CD14-positive monocyte (primary cell): ENCODE data around the gene PGM2. TPM values are rescaled to one million over a fixed set of nuclear protein-coding genes. Genes with fewer than 3 reads are reported as not detected.

Experiments used
- DNase-seq, 3 donors: peaks; one replicate each; pipeline ENCODE4 v3.0.0-alpha.2; 2011 to 2022
- H2AFZ ChIP-seq: 2 replicates; pipeline ENCODE4 v1.6.0; 2012; ENCODE audit warnings: mild to moderate bottlenecking, low read depth, low read length, inconsistent platforms; ENCODE audit not compliant: insufficient read depth, poor library complexity, severe bottlenecking
- H3K27ac ChIP-seq, 2 donors: 1 replicate in 1 of 2; 2 replicates in 1 of 2; pipeline ENCODE4 v1.5.1; 2012 to 2013; ENCODE audit warnings: low read length in 2 of 2, control low read depth in 1 of 2, inconsistent platforms in 1 of 2, low read depth in 1 of 2, mild to moderate bottlenecking in 1 of 2
- H3K27me3 ChIP-seq, 2 donors: one replicate each; pipeline versions ENCODE4 v1.6.0 to v1.6.1; 2011 to 2013; ENCODE audit warnings: low read length in 2 of 2; ENCODE audit not compliant: control insufficient read depth in 2 of 2, insufficient read depth in 2 of 2
- H3K36me3 ChIP-seq, 2 donors: replicated peaks in 1 of 2; 1 replicate in 1 of 2; 2 replicates in 1 of 2; pipeline versions ENCODE4 v1.5.1 to v1.6.1; 2012 to 2013; ENCODE audit warnings: low read length in 2 of 2, control low read depth in 1 of 2, inconsistent platforms in 1 of 2, mild to moderate bottlenecking in 1 of 2; ENCODE audit not compliant: insufficient read depth in 2 of 2, control insufficient read depth in 1 of 2
- H3K4me1 ChIP-seq, 2 donors: 1 replicate in 1 of 2; 2 replicates in 1 of 2; pipeline versions ENCODE4 v1.5.1 to v1.6.1; 2012 to 2013; ENCODE audit warnings: low read length in 2 of 2, control low read depth in 1 of 2, inconsistent platforms in 1 of 2, mild to moderate bottlenecking in 1 of 2, moderate library complexity in 1 of 2; ENCODE audit not compliant: insufficient read depth in 2 of 2, control insufficient read depth in 1 of 2
- H3K4me2 ChIP-seq: replicated peaks from 2 replicates; pipeline ENCODE3; 2012; ENCODE audit warnings: low read length, moderate library complexity, mild to moderate bottlenecking; ENCODE audit not compliant: poor library complexity, severe bottlenecking; ENCODE audit errors: extremely low read depth
- H3K4me3 ChIP-seq, 3 experiments: fragments of 200-600 bp in 1 of 3; sonication (generic) in 1 of 3; replicated peaks in 1 of 3; 1 replicate in 2 of 3; 2 replicates in 1 of 3; pipeline ENCODE4 v1.5.1; 2011 to 2013; ENCODE audit warnings: low read length in 3 of 3, mild to moderate bottlenecking in 3 of 3, control low read depth in 2 of 3, low read depth in 2 of 3, inconsistent platforms in 1 of 3, moderate library complexity in 1 of 3
- H3K79me2 ChIP-seq: 2 replicates; pipeline ENCODE4 v1.6.0; 2012; ENCODE audit warnings: mild to moderate bottlenecking, control low read depth, inconsistent platforms, low read length, moderate library complexity; ENCODE audit not compliant: insufficient read depth
- H3K9ac ChIP-seq: 2 replicates; pipeline ENCODE4 v1.6.0; 2017; ENCODE audit warnings: low read length, mild to moderate bottlenecking; ENCODE audit not compliant: insufficient read depth, poor library complexity, severe bottlenecking
- H3K9me3 ChIP-seq, 2 donors: replicated peaks in 1 of 2; 1 replicate in 1 of 2; 2 replicates in 1 of 2; pipeline versions ENCODE4 v1.5.1 to v1.6.1; 2012 to 2013; ENCODE audit warnings: low read length in 2 of 2, control low read depth in 1 of 2; ENCODE audit not compliant: control insufficient read depth in 1 of 2, insufficient read depth in 1 of 2
- H4K20me1 ChIP-seq: 2 replicates; pipeline ENCODE4 v1.6.0; 2012; ENCODE audit warnings: mild to moderate bottlenecking, low read length, control low read depth, moderate library complexity; ENCODE audit not compliant: insufficient read depth
- H3K27ac Mint-ChIP-seq, 7 donors: one replicate each; pipeline ENCODE4 v1.8.0; 2020; ENCODE audit warnings: mild to moderate bottlenecking in 7 of 7, mixed read lengths in 7 of 7, moderate library complexity in 6 of 7, inconsistent platforms in 2 of 7
- H3K27me3 Mint-ChIP-seq, 3 donors: one replicate each; pipeline ENCODE4 v1.8.0; 2021 to 2022; ENCODE audit warnings: low read depth in 3 of 3, mild to moderate bottlenecking in 3 of 3, mixed read lengths in 3 of 3, moderate library complexity in 3 of 3, inconsistent platforms in 1 of 3
- H3K36me3 Mint-ChIP-seq, 2 donors: one replicate each; pipeline ENCODE4 v1.8.0; 2020; ENCODE audit warnings: mixed read lengths in 2 of 2, inconsistent platforms in 1 of 2, mild to moderate bottlenecking in 1 of 2
- H3K4me1 Mint-ChIP-seq: one replicate; pipeline ENCODE4 v1.8.0; 2020; ENCODE audit warnings: mild to moderate bottlenecking, mixed read lengths
- H3K4me3 Mint-ChIP-seq, 2 donors: one replicate each; pipeline ENCODE4 v1.8.0; 2020; ENCODE audit warnings: mild to moderate bottlenecking in 2 of 2, mixed read lengths in 2 of 2, moderate library complexity in 1 of 2
- H3K9me3 Mint-ChIP-seq, 7 donors: one replicate each; pipeline ENCODE4 v1.8.0; 2020 to 2022; ENCODE audit warnings: mixed read lengths in 7 of 7, mild to moderate bottlenecking in 6 of 7, moderate library complexity in 6 of 7, inconsistent platforms in 2 of 7
- WGBS: methylation state at CpG from one replicate; pipeline ENCODE4 v1.1.5; 2013; ENCODE audit warnings: missing lambda C conversion rate; ENCODE audit not compliant: insufficient coverage; 5-methylcytosine and 5-hydroxymethylcytosine counted together
- intact Hi-C, 2 donors: fragments of 100-400 bp; cut with micrococcal nuclease; formaldehyde crosslinking; loops; one replicate each; pipeline versions ENCODE4 v1.15.0 to v1.15.1; 2023
- polyA plus RNA-seq, 3 donors: library from polyadenylated mRNA; depleted of rRNA in 1 of 3; unstranded in 2 of 3; stranded (reverse) in 1 of 3; fragments of 300-500 nt in 2 of 3; fragments of >200 nt in 1 of 3; fragmentation: Illumina TruSeq in 2 of 3; gene quantifications; 1 replicate in 2 of 3; 2 replicates in 1 of 3; pipeline ENCODE4 v1.2.3, GENCODE V29; 2012 to 2021
- TF ChIP-seq, protein P1 (sequence below): fragments of 200-600 bp; IDR thresholded peaks from one replicate; pipeline ENCODE4 v1.8.0; 2022; ENCODE audit warnings: antibody characterized with exemption, mild to moderate bottlenecking

The PGM2 gene
- polyA plus RNA-seq, 3 donors = 17.8 to 48.6 (median 46.2) TPM

DNA sequence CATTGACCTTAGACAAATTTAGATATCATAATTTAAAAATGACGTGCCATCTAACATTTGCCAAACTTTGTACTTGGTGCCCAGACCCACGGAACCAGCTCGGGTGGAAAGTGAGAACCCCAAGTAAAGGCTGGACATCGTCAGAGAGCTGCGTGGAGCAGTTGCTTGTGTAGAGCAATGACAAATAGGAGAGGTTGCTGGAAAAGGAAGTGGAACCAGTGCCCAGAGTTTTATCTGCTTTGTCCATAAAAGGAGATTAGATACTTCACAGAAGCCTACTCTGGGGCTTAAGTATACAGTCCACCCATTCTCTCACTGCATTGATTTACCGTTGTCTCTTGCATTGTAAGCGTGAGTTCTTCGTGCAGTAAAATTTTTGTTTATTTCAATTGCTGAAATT lies 59.0 kb downstream of the PGM2 start:
- peak in 2 of 3 donors; percentile 37 to 44 for DNase-seq
- Mint-ChIP-seq H3K36me3 (no peaks in the 10 kb centered on the region), H3K4me1 (peaks cover 45% of the 10 kb centered on the region), H3K27me3 (peaks cover 7 to 13% (median 7%) of the 10 kb centered on the region in 3 donors), H3K27ac (peak overlapping the region in 3 of 7 donors; percentile 27 to 77 (median 77)), H3K9me3 (no peaks in the 10 kb centered on the region), H3K4me3 (peak overlapping the region in 1 of 2 donors; percentile 39)
- Histone ChIP-seq H3K27ac (no peak overlapping the region), H3K4me2 (peak overlapping the region; percentile 15), H3K9me3 (no peaks in the 10 kb centered on the region), H3K36me3 (no peaks in the 10 kb centered on the region), H3K4me3 (no peak overlapping the region), H4K20me1 (no peaks in the 10 kb centered on the region), H3K9ac (no peak overlapping the region), H2AFZ (no peak overlapping the region), H3K79me2 (no peaks in the 10 kb centered on the region), H3K27me3 (no peaks in the 10 kb centered on the region), H3K4me1 (peaks cover 38 to 41% of the 10 kb centered on the region in 2 donors)
- TF ChIP-seq, protein P1, sequence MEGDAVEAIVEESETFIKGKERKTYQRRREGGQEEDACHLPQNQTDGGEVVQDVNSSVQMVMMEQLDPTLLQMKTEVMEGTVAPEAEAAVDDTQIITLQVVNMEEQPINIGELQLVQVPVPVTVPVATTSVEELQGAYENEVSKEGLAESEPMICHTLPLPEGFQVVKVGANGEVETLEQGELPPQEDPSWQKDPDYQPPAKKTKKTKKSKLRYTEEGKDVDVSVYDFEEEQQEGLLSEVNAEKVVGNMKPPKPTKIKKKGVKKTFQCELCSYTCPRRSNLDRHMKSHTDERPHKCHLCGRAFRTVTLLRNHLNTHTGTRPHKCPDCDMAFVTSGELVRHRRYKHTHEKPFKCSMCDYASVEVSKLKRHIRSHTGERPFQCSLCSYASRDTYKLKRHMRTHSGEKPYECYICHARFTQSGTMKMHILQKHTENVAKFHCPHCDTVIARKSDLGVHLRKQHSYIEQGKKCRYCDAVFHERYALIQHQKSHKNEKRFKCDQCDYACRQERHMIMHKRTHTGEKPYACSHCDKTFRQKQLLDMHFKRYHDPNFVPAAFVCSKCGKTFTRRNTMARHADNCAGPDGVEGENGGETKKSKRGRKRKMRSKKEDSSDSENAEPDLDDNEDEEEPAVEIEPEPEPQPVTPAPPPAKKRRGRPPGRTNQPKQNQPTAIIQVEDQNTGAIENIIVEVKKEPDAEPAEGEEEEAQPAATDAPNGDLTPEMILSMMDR = no peak
- intact Hi-C loops = no loop called here
- WGBS = 43% methylated on average over 5 of the region's 8 CpGs

DNA sequence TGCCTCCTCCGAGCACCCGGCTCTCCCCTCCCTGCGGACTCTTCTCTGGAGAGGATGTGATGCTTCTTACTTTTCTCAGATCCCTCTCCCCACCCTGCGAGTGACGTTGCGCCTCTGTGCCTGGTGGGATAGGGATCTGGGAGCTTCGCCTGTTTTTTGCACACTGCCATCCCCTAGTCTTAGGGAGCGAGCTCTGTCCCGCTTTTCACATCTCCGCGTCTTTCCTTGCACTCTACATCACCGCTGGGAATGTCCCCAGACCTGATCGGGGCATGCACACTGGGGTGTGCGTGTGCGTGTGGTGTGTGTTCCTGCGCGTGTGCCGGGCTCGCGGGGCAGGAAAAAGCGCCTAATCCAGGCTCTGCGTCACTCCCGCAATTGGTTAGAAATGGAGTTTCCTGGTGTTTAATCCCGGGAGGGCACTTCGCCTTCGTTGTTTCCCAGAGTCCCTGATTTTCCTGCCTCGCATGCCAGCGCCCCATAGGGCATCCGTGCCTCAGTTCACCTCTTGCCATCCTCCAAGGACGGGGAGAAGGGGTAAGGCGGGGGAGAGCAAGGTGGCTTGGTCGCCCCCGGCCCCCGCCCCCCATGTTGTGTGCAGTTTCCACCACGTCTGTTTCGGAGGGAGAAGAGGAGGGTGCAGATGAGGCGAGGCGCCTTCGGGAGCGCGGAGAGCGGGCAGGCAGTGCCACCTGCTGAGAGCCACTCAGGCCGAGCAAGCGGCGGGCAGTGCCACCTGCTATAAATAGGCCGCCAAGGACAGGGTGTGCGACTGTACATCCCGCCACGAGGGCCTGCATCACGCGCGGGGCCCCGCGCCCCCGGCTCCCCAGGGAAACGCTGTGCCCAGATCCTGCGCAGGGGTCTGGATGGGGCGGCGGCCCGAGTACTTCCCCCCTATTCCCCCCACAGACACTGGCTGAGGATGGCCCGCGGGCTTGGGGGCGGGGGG lies 63.6 kb downstream of the PGM2 start:
- Histone ChIP-seq H3K9ac (peak overlapping the region; percentile 83), H3K9me3 (no peaks in the 10 kb centered on the region), H3K36me3 (peaks cover 0 to 5% of the 10 kb centered on the region in 2 donors), H3K4me2 (peak overlapping the region; percentile 88), H3K79me2 (peaks cover 39% of the 10 kb centered on the region), H3K4me3 (peak overlapping the region; percentile 63 to 99 (median 92)), H2AFZ (peak overlapping the region; percentile 88), H3K4me1 (peaks cover 38 to 43% of the 10 kb centered on the region in 2 donors), H4K20me1 (peaks cover 24% of the 10 kb centered on the region), H3K27me3 (no peaks in the 10 kb centered on the region), H3K27ac (peak overlapping the region in 1 of 2 donors; percentile 85)
- peaks cover 4 to 13% of the 10 kb centered on the region in 2 donors for H3K36me3 Mint-ChIP-seq
- no peaks in the 10 kb centered on the region for H3K9me3 Mint-ChIP-seq
- H3K27ac Mint-ChIP-seq = peak overlapping the region in 2 of 7 donors; percentile 2 to 7
- H3K4me1 Mint-ChIP-seq = peaks cover 43% of the 10 kb centered on the region
- intact Hi-C loops = loop anchor here in 1 of 2 donors (5.0 to 10.0 kb wide), 2 partner anchors 38 to 65 kb away; partner anchors contain the start of gene PGM2
- 39% methylated on average over 39 of the region's 63 CpGs for WGBS
- peak; percentile 33 to 40 (median 33) for DNase-seq
- H3K27me3 Mint-ChIP-seq = peaks cover 7 to 10% (median 7%) of the 10 kb centered on the region in 3 donors
- H3K4me3 Mint-ChIP-seq = peak overlapping the region; percentile 73 to 78
- TF ChIP-seq, protein P1 = no peak
